DND-41 (cell line): ENCODE measurements around the gene SCTR.

Experiments
- ATAC-seq: fragments of 200-7000 bp; cut with Tn5 transposase; 3 replicates; pipeline ENCODE4 v1.9.1; 2021; ENCODE audit warnings: low read depth; ENCODE audit not compliant: insufficient read depth
- DNase-seq: peaks from one replicate; pipeline ENCODE4 v3.0.0-alpha.2; 2020
- H2AFZ ChIP-seq: 2 replicates; pipeline ENCODE4 v1.6.0; 2012; ENCODE audit warnings: low read depth, low read length
- H3K27ac ChIP-seq: 2 replicates; pipeline ENCODE4 v1.5.1; 2012; ENCODE audit warnings: low read length, inconsistent platforms
- H3K27me3 ChIP-seq: fragments of 200-600 bp; sonication (generic); 2 replicates; pipeline ENCODE4 v1.6.0; 2012; ENCODE audit warnings: low read length, mild to moderate bottlenecking, inconsistent platforms; ENCODE audit not compliant: insufficient read depth, poor library complexity
- H3K36me3 ChIP-seq: 2 replicates; pipeline ENCODE4 v1.5.1; 2012; ENCODE audit warnings: low read length, inconsistent platforms; ENCODE audit not compliant: insufficient read depth
- H3K4me1 ChIP-seq: 2 replicates; pipeline ENCODE4 v1.5.1; 2012; ENCODE audit warnings: mild to moderate bottlenecking, low read length; ENCODE audit not compliant: insufficient read depth
- H3K4me2 ChIP-seq: 2 replicates; pipeline ENCODE4 v1.6.0; 2012; ENCODE audit warnings: mild to moderate bottlenecking, moderate library complexity, low read length, inconsistent platforms; ENCODE audit not compliant: insufficient read depth
- H3K4me3 ChIP-seq, 2 experiments: fragments of 200-600 bp in 1 of 2; shearing (Covaris generic) in 1 of 2; 2 replicates each; pipeline ENCODE4 v1.5.1; 2012 to 2016; ENCODE audit warnings: inconsistent platforms in 2 of 2, low read length in 2 of 2, mild to moderate bottlenecking in 2 of 2, low read depth in 1 of 2, moderate library complexity in 1 of 2
- H3K79me2 ChIP-seq: 2 replicates; pipeline ENCODE4 v1.6.0; 2012; ENCODE audit warnings: low read length, inconsistent platforms; ENCODE audit not compliant: insufficient read depth
- H3K9ac ChIP-seq: 2 replicates; pipeline ENCODE4 v1.6.0; 2012; ENCODE audit warnings: low read depth, mild to moderate bottlenecking, inconsistent platforms, low read length, moderate library complexity
- H3K9me3 ChIP-seq: 2 replicates; pipeline ENCODE4 v1.5.1; 2012; ENCODE audit warnings: low read length, moderate library complexity, mild to moderate bottlenecking, inconsistent platforms; ENCODE audit not compliant: insufficient read depth, severe bottlenecking
- H4K20me1 ChIP-seq: 2 replicates; pipeline ENCODE4 v1.6.0; 2012; ENCODE audit warnings: low read length; ENCODE audit not compliant: insufficient read depth
- EZH2 ChIP-seq: IDR thresholded peaks from 3 replicates; pipeline ENCODE4 v1.6.1; 2012; ENCODE audit warnings: borderline replicate concordance, low read depth, mild to moderate bottlenecking, moderate library complexity, low read length, inconsistent platforms; ENCODE audit not compliant: severe bottlenecking
- TF ChIP-seq, protein P1 (sequence below): IDR thresholded peaks from 2 replicates; pipeline ENCODE4 v1.5.1; 2012; ENCODE audit warnings: borderline replicate concordance, low read length, moderate library complexity, mild to moderate bottlenecking; ENCODE audit not compliant: poor library complexity, severe bottlenecking; ENCODE audit errors: extremely low read depth

Gene SCTR

DNA sequence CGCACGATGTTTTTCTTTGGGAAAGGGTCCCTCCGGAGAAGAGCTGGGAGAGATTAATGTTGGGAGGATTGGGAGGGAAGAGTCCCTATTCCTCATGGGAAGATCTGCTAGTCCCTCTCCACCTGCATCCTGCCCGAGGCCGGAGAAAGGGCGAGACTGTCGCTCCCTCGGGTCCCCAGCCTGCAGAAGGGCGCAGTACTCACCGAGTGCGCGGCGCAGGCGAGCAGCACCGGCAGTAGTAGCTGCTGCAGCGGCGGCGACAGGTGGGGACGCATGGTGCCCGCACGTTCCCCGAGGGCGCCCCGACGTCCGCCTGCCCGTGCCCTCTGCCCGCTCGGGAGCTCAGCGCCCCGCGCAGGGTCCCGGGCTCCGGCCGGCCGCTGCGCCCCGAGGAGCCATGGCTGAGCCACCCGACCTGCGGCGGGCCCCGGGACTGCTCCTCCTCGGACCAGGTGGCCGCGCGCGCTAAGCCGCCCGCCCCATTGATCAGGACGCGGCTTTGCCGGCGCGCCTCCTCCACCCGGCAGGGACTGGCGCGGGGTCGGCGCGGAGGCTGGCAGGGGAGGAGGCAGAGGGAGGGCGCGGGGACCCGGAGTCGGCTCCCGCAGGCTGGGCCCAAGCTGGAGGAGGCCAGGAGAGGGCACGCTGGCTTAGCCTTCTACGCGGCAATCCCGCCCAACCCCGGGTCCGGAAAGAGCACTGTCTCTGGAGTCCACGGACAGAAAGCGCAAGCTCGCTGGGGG lies at the start of gene SCTR:
Gene SCTR (minus strand): TSS at position 532 of the 743 bp plus-strand sequence. CDS start 257 bp downstream, at position 275.
- Histone ChIP-seq H3K27ac (no peak within 1 kb of the TSS), H3K4me1 (no peaks in the 10 kb centered on the region), H4K20me1 (no peaks in the 10 kb centered on the region), H3K9me3 (no peaks in the 10 kb centered on the region), H3K36me3 (no peaks in the 10 kb centered on the region), H2AFZ (no peak within 1 kb of the TSS), H3K4me3 (no peak within 1 kb of the TSS), H3K27me3 (peaks cover 11% of the 10 kb centered on the region), H3K4me2 (no peak within 1 kb of the TSS), H3K79me2 (no peaks in the 10 kb centered on the region), H3K9ac (no peak within 1 kb of the TSS)
- TF ChIP-seq, protein P1, sequence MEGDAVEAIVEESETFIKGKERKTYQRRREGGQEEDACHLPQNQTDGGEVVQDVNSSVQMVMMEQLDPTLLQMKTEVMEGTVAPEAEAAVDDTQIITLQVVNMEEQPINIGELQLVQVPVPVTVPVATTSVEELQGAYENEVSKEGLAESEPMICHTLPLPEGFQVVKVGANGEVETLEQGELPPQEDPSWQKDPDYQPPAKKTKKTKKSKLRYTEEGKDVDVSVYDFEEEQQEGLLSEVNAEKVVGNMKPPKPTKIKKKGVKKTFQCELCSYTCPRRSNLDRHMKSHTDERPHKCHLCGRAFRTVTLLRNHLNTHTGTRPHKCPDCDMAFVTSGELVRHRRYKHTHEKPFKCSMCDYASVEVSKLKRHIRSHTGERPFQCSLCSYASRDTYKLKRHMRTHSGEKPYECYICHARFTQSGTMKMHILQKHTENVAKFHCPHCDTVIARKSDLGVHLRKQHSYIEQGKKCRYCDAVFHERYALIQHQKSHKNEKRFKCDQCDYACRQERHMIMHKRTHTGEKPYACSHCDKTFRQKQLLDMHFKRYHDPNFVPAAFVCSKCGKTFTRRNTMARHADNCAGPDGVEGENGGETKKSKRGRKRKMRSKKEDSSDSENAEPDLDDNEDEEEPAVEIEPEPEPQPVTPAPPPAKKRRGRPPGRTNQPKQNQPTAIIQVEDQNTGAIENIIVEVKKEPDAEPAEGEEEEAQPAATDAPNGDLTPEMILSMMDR = no peak
- TF ChIP-seq EZH2 = no peak
- DNase-seq (no peak), ATAC-seq (no peak)

DNA sequence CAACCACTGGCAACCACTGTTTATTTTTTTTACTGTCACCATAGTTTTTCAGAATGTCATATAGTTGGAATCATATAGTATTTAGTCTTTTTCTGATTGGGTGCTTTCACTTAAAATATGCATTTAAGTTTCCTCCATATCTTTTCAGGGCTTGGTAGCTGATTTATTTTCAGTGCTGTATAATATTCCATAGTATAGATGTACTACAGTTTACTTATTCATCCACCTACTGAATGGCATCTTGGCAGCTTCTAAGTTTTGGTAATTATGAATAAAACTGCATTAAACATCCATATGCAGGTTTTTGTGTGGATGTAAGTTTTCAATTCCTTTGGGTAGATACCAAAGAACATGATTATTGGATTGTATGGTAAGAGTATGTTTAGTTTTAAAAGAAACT lies 43.0 kb upstream of the SCTR start:
- Histone ChIP-seq H3K4me1 (no peaks in the 10 kb centered on the region), H3K4me2 (no peak overlapping the region), H2AFZ (no peak overlapping the region), H3K27ac (no peak overlapping the region), H4K20me1 (no peaks in the 10 kb centered on the region), H3K9ac (no peak overlapping the region), H3K9me3 (no peaks in the 10 kb centered on the region), H3K79me2 (no peaks in the 10 kb centered on the region), H3K4me3 (no peak overlapping the region), H3K27me3 (no peaks in the 10 kb centered on the region), H3K36me3 (no peaks in the 10 kb centered on the region)
- DNase-seq = no peak
- ATAC-seq = no peak
- TF ChIP-seq, protein P1 = no peak
- no peak for TF ChIP-seq EZH2

DNA sequence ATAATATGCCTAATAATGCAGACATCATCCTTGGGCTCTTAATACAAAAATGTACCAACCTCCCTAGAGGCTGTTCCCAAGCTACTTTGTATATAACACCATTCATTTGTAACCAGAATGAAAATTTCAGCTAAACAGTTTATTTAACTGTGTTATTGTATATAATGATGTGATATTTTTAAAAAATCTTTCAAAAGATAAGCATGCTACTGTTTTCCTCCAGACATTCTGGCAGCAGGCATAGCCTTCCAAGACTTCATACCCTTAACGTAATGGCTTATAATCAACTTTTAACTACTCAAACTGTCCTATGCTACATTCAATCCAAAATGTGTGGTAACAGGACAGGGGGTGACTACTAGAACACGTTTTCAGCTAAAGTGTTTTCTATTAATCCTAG lies 41.2 kb upstream of the SCTR start:
- no peaks in the 10 kb centered on the region for H3K4me1 ChIP-seq
- no peaks in the 10 kb centered on the region for H3K36me3 ChIP-seq
- H3K27me3 ChIP-seq = no peaks in the 10 kb centered on the region
- no peak for TF ChIP-seq EZH2
- TF ChIP-seq, protein P1 = no peak
- DNase-seq (no peak), ATAC-seq (no peak)
- H3K9me3 ChIP-seq = no peaks in the 10 kb centered on the region
- no peak overlapping the region for H3K4me2 ChIP-seq
- no peak overlapping the region for H3K9ac ChIP-seq
- H2AFZ ChIP-seq = no peak overlapping the region
- H3K79me2 ChIP-seq = no peaks in the 10 kb centered on the region
- no peak overlapping the region for H3K4me3 ChIP-seq
- no peaks in the 10 kb centered on the region for H4K20me1 ChIP-seq
- no peak overlapping the region for H3K27ac ChIP-seq
